ENCODE results near the gene DEPDC5.

The DEPDC5 gene

GRCh38 chr22:31950226-31950625 lies 196.4 kb downstream of the DEPDC5 start:
- no peak for DNase-seq (ENCODE audit: low read depth, low spot score)

- DNase-seq (ENCODE audit: low read depth, low spot score): no peak
These were observed 197.6 kb downstream of the DEPDC5 start for GRCh38 chr22:31951194-31952093.

GRCh38 chr22:31952094-31952401 lies 198.2 kb downstream of the DEPDC5 start:
- no peak for DNase-seq (ENCODE audit: low read depth, low spot score)

GRCh38 chr22:31952472-31952871 lies 198.7 kb downstream of the DEPDC5 start:
- DNase-seq (ENCODE audit: low read depth, low spot score): no peak

- DNase-seq (ENCODE audit: low read depth, low spot score): no peak
These were observed 199.4 kb downstream of the DEPDC5 start for GRCh38 chr22:31953261-31953660.

GRCh38 chr22:31954535-31955523 lies 201.0 kb downstream of the DEPDC5 start:
- DNase-seq (ENCODE audit: low read depth, low spot score): no peak

- peak; percentile 5 for DNase-seq (ENCODE audit: low read depth, low spot score)
These were observed 202.5 kb downstream of the DEPDC5 start for GRCh38 chr22:31956360-31956759.

All from activated naive CD8-positive, alpha-beta T cell treated with anti-CD3 and anti-CD28 coated beads, Interleukin-2, amount 50 U/mL, for 16 hours (primary cell).